Testis (tissue), 2 donors: Measurements from ENCODE around the gene SRRM1.

Source experiments
- CTCF ChIP-seq, 3 experiments: fragments of 450-650 bp in 2 of 3; fragments of 200-600 bp in 1 of 3; sonication (generic) in 1 of 3; IDR thresholded peaks; one replicate each; pipeline ENCODE4 v1.5.1; 2016 to 2019; ENCODE audit warnings: antibody characterized with exemption in 3 of 3, mild to moderate bottlenecking in 2 of 3, moderate library complexity in 1 of 3
- POLR2A ChIP-seq: fragments of 450-650 bp; IDR thresholded peaks from one replicate; pipeline ENCODE4 v1.6.1; 2017; ENCODE audit warnings: antibody characterized with exemption, mild to moderate bottlenecking, moderate library complexity

GRCh38 chr1:24714859-24715520, 71.9 kb downstream of the SRRM1 start:
- TF ChIP-seq CTCF (IDR thresholded peaks at IDR 0.05): no peak
- no peak for TF ChIP-seq POLR2A
